ENCODE measurements around the gene KSR1.
"Not testable (repeated sequence)": the region's sequence is repeated elsewhere in the genome, so short reads cannot be mapped to it uniquely, and the experiment has no call there.

KSR1 gene

DNA sequence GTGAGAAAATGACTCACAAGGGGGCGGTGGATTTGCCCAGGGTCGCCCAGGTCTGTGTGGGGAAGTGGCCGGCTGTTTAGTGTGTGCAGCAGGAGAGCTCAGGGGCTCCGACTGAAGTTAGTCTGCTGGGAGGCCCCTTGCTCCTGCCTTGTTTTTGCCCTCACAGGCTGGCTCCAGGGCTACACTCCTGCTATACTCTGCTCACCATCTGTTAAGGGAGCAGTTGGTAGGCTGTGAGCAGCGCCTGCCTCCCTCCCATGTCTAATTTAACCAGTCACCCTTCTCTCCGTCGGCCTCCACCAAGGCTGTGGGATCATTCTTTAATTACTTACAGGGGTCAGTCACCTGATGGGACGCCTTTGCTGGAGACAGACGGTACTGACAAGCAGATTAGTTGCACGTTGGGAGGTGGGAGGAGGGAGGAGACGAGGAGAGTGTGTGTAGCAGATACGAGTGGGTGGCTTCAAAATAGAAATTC is 35.5 kb downstream of the KSR1 start:
- no peak for DNase-seq (ENCODE audit: insufficient read length, low spot score)
- no peak for FAIRE-seq

DNA sequence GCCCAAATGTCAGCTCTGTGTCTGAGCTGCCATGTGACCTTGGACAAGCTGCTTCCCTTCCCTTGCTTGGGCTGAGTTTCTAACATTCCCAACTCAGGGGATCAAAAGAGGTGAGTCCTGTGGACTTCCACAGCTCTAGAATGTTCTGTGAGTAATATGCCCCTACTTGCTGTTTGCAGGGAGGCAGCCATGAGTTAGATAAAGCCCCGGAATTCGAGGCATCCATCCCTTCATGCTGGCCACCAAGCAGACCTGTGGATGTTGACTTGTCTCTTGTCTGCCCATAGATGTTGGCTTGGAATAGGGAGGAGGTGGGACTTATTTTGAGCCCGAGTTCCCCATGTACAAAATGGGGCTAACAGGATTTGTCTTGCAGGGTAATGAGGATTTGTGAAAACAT is 36.2 kb downstream of the KSR1 start:
- FAIRE-seq: no peak
- DNase-seq (ENCODE audit: insufficient read length, low spot score): no peak

DNA sequence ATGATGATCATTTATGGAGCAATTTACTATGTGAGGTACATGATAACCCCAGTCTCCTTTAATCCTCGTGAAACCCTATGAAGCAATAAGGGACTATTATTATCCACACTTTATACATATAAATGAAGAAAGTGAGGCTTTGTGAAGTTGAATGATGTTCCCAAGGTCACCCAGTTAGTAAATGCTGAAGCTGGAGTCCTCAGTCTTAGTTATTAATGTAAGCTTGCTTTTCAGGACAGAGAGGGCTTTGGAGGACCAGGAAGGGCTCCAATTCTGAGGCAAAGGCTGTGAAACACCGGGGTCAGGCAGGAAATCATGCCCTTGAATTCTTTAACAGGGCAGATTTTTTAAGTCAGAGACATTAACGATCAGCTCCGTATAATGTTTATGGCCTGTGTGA is 36.8 kb downstream of the KSR1 start:
- DNase-seq (ENCODE audit: insufficient read length, low spot score): no peak
- FAIRE-seq: no peak

DNA sequence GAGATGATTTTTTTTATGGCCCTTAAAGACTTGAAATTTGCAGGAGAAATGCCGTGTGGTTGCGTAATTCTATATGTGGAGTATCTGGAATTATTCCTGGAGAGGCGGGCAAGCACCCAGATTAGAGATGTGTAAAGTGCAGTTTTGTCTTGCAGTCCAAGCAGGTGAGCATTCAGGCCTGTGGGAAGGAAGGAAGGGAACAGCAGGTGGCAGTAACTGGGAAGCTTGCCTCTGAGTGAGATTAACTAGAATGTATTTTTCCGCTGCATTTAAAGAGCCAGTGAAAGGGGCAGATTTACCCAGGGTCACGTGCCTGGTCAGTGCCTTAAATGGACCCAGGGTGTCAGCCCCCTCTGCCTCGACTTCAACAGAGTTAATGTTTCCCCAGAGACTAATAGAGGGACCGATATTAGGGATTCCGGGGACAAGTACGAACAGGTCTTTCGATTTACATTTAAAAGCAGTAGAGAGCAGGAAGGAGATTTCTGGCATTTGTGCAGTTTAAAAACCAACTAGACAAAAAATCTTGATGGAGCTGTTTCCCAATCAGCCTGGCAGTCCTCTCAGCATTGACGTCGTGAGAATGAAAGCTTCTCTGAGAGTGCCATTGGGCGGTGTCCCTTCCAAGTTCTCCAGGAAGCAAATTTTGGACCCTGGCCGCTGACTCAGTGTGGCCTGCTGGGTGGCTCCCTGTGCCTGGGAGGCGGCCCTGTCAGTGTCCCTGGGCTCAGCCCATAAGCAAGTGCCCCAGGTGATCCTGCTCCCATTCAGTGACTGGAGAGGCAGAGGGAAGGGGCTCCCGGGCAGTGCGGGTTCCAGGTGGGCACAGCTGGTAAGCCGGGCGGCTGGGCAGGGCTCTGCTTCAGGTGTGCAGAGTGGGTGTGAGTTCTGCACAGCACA is 38.2 kb downstream of the KSR1 start:
- FAIRE-seq: no peak
- DNase-seq (ENCODE audit: insufficient read length, low spot score): no peak

DNA sequence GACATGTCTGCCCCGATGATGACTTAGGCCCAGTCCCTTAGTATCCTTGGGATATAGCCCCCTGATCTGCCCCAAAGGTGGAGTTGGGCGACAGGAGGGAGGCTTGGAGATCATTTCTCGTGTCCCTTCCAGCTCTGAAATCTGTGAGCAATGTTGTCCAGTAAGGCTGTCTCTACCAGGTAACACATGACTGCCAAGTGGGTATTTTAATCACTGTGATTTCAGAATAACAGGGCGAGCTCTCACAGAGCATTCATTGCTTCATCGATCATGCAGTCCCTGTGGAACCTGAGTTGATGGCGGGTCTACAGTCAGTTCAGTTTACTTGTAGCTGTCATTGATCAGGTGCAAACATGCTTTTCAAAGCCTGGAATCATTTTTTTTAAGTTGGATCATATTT is 39.2 kb downstream of the KSR1 start:
- no peak for DNase-seq (ENCODE audit: insufficient read length, low spot score)
- FAIRE-seq: peak; percentile 63

DNA sequence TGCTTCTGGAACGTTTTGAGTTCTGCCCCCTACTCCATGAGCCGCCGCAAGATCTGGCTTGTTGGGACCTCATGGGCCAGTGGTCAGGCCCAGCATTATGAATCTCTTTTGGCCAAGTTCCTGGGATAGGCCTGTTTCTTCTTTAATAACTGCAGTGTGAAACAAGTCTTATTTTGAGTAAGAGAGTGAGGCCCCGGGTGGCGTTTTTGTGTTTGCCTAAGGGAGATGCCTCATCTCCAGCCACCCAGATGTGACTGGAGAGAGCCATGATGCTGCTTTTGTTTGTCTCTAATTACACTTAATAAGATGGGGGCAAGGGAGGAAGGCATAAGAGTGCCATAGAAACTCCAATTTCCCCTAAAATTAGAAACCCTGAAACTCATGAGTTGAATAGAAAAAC is 39.8 kb downstream of the KSR1 start:
- DNase-seq (ENCODE audit: insufficient read length, low spot score): no peak
- no peak for FAIRE-seq

DNA sequence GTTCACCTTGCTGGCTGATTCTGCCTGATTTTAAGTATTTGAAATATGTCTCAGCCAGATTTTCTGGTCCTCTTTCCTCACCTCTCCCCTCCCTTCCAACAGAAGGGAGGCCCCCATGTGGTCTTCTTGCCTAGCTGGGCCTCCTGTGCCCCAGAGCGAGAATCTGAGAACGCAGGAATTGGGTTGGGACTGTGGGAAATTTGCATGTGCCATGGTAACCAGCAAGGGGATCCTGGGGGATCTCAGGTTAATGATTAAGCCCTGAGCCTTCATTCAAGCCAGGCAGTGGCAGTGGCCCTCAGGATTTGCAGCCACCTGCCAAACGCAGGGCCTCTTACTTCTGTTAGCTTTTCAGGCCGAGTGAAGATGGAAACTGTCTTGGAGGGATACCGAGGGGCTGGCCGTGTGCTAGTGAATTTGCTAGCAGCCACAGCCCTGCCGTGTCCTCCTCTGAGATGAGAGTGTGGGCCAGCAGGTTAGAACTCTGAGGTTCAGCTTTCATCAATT is 40.2 kb downstream of the KSR1 start:
- peak; percentile 60 for DNase-seq (ENCODE audit: insufficient read length, low spot score)
- peak; percentile 92 for FAIRE-seq

DNA sequence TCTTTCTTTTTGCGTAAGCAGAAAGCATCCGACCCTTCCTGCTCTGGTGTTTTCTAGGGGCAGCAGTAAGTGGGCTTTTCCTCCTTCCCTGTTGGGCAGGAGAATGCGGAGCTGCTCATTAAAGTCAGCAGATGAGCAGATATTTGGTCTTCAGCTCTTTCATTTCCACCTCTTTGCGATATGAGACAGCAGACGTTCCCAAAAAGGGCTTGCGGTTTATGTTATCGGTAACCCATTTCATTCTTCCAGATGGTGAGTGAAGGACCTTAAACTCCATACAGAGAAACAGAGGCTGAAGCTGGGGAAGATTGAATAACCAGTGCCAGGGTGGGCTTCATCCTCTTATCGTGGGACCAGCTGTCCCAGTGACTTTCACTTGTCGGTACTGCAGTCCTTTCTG is 40.7 kb downstream of the KSR1 start:
- FAIRE-seq (peak; percentile 14), DNase-seq (ENCODE audit: insufficient read length, low spot score) (no peak)

DNA sequence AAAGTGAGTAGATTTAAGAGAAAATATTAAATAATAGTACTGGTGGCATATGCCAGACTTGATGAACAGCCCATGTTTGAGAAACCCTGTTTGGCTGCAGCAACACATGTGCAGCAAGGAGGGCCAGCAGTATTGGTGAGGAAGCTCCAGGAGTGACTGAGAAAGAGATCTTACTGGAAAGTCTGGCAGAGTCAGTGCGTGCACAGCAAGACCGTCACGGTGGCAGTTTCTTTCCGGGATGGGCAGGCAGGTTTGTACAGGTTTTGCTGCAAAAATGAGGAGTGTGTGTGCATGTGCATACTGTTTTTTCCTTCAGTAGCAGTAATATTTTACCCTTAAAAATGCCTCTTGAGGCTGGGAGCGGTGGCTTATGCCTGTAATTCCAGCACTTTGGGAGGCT is 41.4 kb downstream of the KSR1 start:
- FAIRE-seq: no peak
- DNase-seq (ENCODE audit: insufficient read length, low spot score): no peak

DNA sequence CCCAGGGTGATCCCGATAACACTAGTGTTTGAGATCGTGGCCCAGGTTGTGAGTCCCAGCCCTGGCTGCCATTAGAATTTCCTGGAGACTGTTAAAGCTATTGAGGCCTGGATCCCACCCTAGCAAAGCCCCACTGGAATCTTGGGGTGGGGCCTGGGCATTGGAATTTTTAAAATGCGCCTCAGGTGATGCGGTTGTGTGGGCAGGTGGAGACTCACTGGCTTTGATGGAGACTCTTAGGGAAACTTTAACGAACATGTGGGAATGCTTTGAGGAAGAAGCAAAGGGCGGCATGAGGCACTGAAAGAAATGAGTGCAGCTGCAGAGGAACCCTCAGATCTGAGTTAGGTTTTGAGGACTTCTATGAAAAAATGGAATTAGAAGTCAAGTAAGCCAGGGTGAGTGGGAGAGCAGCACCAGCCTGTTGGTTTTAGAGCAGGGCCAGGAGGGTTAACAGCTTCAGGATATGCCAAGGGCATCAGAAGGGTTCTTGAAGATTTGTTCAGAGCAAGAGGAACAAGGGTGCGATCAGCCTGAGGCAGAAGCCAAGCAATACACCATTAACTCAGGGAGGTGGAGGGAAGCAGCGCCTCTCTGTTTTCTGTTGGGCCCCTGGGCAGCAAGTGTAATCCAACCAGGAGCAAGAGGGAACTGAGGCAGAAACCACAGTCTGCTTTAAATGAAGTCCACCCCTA is 42.5 kb downstream of the KSR1 start:
- FAIRE-seq (no peak), DNase-seq (ENCODE audit: insufficient read length, low spot score) (no peak)

DNA sequence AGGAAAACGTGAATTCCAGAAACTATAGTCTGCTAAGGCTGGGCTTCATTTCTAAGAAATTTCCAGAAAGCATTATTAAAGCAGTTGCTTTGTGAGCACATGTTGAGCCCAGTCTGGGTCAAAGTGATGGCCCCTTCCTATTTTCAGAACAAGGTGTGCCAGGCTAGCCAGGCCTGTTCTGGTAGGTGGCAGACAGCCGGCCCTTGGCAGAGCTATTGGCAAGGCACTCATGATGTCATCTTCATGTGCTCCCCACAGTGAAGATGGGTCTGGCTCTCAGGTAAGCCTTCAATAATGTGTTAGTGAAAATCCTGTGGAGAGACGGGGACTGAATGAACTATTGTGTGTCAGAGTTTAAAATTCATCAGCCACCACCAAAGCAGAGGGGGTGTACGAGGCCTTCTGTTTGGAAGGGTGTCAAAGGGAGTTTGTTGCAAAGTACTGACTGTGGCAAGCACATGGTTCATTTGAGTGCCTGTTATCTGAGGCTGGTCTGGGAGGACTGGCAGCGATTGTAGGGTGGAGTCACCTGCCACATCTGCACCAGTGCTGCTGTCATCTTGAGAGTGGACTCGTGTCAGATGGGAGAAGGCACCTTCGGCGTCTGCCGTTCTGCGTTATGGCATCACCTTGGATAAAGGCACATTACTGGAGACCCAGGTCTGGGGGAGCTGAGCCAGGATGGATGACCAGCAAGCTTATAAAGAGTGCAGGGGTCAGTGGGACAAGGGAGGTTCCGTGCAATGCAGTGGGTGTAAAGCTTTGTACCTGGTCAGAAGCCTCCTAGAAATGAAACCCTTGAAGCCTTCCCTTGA is 43.4 kb downstream of the KSR1 start:
- DNase-seq (ENCODE audit: insufficient read length, low spot score) (no peak), FAIRE-seq (no peak)

DNA sequence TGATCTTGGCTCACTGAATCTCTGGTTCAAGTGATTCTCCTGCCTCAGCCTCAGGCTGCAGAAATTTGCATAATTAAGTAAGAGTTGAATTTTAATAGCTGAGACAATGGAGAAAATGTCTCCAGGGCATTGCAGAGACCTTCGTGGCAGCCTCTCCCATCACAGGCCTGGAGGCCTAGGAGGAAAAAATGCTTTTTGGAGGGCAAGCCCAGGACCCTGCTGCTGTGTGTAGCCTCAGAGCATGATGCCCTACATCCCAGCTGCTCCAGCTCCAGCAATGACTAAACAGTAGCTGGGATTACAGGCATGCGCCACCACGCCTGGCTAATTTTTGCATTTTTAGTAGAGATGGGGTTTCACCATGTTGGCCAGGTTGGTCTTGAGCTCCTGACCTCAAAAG is 45.1 kb downstream of the KSR1 start:
- FAIRE-seq; DNase-seq (ENCODE audit: insufficient read length, low spot score): not testable (repeated sequence)

DNA sequence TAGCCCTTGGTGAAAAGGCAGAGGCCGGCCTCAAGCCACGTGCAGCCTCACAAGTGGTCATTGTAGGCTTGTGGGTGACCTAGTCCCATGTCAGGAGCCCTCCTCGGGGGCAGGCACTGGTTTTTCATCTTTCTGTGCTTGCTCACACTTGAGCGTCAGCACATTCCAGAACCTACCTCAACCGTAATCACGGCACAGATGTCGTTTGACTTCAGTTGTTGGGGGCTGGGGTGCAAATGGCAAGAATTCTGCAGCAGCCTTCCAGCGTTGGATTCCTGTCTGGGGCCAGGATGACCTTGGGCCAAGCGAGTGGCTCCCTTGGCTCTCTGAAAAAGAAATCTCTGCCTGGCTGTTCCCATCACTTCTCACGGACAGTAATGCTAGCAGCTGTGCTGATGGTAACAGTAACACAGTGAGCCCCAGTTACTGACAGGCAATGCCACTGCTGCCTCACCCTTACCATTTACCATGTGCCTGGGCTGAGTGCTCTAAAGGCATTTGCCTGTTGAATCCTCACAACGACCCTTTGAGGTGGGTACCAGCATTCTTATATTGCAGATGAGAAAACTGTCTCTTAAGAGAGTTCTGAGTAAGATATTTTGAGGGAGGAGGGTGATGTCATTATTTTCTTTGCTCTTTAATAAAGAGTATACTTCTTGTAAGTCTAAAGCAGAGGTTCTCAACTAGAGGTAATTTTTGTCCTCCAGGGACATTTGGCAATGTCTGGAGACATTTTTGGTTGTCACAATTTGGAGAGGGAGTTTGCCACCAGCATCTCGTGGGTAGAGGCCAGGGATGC is 46.5 kb downstream of the KSR1 start:
- FAIRE-seq: no peak
- no peak for DNase-seq (ENCODE audit: insufficient read length, low spot score)

DNA sequence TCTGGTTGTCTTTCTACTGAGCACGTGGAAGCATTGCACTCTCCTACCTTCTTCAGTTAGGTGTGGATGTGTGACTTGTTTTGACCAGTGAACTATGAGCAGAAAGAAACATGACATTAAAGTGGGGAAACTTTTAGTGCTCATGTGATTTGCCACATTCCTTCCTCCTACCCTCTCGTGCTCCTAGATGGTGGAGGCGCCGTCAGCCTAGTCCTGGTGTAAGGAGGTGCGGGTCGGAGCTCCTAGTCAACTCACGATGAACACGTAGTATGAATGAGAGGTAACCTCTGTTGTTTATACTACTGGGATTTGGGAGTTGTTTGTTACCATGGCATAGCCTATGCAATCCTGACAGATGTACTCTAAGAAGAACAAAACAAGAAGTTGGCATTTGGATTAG is 47.4 kb downstream of the KSR1 start:
- FAIRE-seq: no peak
- no peak for DNase-seq (ENCODE audit: insufficient read length, low spot score)

DNA sequence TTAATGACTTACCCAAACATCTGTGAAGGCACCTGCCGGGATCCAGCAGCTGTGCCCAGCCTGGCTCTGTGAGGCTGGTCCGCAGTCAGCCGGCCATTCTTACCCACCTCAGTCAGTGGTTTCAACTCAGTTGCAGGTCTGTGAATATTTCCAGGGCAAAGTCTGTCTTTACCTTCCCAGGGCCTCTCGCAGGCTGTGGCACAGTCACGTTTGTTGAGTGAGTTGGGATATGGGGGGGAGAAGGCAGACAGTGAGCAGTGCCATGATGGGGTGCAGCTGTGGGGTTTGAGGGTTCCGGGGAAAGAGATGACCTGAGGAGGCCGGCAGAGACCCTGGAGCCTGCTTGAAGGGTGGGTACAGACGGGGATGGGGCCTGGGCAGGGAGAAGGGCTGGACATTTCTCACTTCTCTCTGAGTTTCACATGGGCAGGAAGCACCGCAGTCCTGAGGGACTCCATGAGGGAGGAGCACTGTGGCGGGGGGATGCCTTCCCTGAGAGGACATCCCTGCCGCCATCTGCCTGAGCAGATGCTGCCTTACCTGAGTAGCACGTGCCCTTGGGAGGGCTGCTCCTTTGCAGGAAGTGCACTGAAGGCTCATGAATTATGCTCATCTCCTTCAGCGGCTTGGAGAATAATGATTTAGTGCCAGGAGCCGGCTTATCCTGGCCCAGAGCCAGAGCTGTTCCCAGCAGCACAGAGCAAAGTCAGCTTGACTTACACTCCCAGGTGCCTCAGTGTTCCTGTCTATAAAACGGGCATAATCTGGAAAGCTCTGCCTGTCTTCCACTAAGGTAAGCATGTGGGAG is 48.1 kb downstream of the KSR1 start:
- FAIRE-seq (no peak), DNase-seq (ENCODE audit: insufficient read length, low spot score) (no peak)

DNA sequence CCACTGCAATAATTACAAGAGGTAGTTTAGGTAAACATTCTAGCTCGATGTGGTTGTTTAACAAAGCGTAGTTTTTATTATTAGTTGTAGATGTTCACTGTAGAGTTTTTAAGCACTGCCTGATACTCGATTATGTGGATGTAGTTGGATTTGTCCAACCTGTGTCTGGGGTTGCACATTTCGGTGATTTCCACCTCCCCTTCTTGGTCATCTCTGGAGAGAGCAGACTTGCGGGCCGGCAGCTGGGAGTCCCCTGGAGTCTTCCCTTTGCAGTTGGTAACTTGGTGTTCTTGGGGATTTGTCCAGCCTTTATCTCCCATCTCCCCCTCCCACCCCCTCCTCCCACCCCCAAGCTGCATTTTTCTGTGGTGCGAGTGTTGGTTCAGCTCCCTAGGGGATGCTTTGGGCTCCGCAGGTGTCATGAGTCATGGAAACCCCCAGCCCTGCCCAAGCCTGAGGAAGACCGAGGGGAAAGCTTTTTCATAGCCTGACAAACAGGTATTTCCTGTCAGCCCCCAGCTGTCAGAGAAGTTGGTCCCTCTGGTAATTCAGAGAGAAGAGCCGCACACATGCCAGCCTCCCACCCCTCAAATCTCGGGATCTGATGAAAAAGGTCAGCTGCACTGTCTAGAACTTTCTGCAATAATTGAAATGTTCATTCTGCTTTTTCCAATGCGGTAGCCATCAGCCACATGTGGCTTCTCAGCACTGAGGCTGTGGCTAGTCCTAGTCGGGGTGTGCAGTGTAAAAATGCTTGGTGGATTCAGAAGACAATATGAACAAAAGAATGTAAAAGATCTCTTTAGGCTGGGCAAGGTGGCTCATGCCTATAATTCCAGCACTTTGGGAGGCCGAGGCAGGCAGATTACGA is 50.3 kb downstream of the KSR1 start:
- DNase-seq (ENCODE audit: insufficient read length, low spot score) (no peak), FAIRE-seq (peak; percentile 88)

DNA sequence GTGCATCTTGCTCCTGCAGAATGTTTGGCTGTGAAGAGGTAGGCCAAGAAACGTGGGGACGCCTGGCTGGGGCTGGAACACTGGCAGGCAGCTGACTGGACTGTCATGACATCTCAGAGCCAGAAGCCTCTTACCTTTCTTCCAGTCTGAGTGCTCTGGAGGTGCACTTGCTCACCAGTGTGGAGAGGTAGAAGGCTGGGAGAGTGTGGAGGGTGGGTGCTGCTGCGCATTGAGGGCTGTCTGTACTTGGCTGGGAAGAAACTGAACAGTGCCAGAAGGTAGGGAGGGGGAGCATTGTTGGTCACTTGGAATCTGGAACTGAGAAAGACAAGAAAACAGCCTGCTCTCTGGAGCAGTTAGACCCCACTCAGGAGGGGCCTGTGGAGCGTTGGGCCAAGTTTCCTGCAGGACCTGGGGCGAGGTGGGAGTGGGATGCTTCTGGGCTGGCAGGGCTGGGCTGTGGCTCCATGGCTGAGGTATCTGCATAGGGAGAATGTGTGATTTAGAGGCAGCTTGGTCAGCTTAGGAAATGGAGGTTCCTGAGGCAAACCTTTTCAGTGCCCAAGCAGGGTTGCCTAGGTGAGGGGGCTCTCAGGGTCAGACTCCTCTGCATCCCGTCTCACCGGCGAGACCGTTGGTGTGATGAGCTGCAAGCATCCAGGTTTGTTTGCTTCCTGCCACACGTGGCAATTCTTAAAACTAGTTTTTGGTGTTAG is 55.1 kb downstream of the KSR1 start:
- FAIRE-seq: no peak
- no peak for DNase-seq (ENCODE audit: insufficient read length, low spot score)

DNA sequence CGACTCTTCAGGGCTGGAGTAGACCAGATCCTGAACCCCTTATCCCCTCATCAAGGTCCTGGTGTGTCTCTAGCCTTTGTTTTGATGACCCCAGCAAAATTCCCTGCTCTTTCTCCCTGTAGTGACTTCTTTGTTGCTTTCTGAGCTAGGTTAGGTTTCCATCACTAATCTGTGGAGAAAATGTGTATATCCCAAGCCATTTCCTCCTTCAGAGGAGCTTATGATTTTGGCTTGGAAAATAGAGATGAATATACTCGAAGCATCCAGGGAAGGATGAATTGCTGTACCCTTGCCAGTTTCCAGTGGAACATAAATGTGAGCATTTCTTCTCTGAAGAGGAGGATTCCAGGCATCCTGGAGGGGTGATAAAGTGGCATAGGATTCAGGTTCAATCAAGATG is 55.8 kb downstream of the KSR1 start:
- DNase-seq (ENCODE audit: insufficient read length, low spot score) (no peak), FAIRE-seq (no peak)

Measured in GM19239 (cell line).